SK-N-SH (cell line): ENCODE measurements around the gene FRMD3. TPM values are rescaled to one million over a fixed set of nuclear protein-coding genes. Genes with fewer than 3 reads are reported as not detected.

ENCODE experiments used
- CTCF ChIA-PET: fragments of 300-600, 350-600 bp; formaldehyde crosslinking; extraction: SDS; loops from one replicate; lab custom pipeline; 2021; lab: Yijun Ruan, JAX
- POLR2A ChIA-PET: fragments of 350-600 bp; sonication (Branson Sonifier 250); formaldehyde crosslinking; extraction: SDS; loops from one replicate; lab custom pipeline; 2020; ENCODE audit warnings: antibody characterized with exemption, inconsistent platforms; lab: Yijun Ruan, JAX
- DNase-seq: peaks from one replicate; pipeline ENCODE4 v3.0.0; 2012
- H2AFZ ChIP-seq: fragments of 200-600 bp; sonication (generic); 2 replicates; pipeline ENCODE4 v1.8.1; 2016; ENCODE audit warnings: antibody characterized with exemption, mild to moderate bottlenecking, low read depth
- H3F3A ChIP-seq: fragments of 200-600 bp; sonication (generic); replicated peaks from 2 replicates; pipeline ENCODE3; 2016; ENCODE audit warnings: antibody characterized with exemption, mild to moderate bottlenecking; ENCODE audit not compliant: insufficient read depth
- H3K27ac ChIP-seq, 2 experiments: fragments of 200-500 bp in 1 of 2; fragments of 200-600 bp in 1 of 2; sonication (Bioruptor generic) in 1 of 2; sonication (generic), shearing (Covaris generic) in 1 of 2; 2 replicates each; pipeline versions ENCODE4 v1.5.1 to v1.6.1; 2014 to 2016; ENCODE audit warnings: low read depth in 2 of 2, inconsistent platforms in 1 of 2, low read length in 1 of 2, mild to moderate bottlenecking in 1 of 2, mixed read lengths in 1 of 2
- H3K27me3 ChIP-seq: fragments of 200-600 bp; sonication (generic), shearing (Covaris generic); 2 replicates; pipeline ENCODE4 v1.6.1; 2016; ENCODE audit warnings: mixed run types; ENCODE audit not compliant: insufficient read depth
- H3K36me3 ChIP-seq, 2 experiments: fragments of 200-500 bp in 1 of 2; fragments of 200-600 bp in 1 of 2; sonication (Bioruptor generic) in 1 of 2; sonication (generic) in 1 of 2; replicated peaks in 1 of 2; 2 replicates each; pipeline versions ENCODE3 to v1.5.1; 2014 to 2016; ENCODE audit warnings: low read length in 1 of 2, mild to moderate bottlenecking in 1 of 2; ENCODE audit not compliant: insufficient read depth in 2 of 2, control insufficient read depth in 1 of 2
- H3K4me1 ChIP-seq, 2 experiments: fragments of 200-500 bp in 1 of 2; fragments of 200-600 bp in 1 of 2; sonication (Bioruptor generic) in 1 of 2; sonication (generic), shearing (Covaris generic) in 1 of 2; 2 replicates each; pipeline versions ENCODE4 v1.5.1 to v1.6.1; 2014 to 2016; ENCODE audit warnings: low read depth in 1 of 2, low read length in 1 of 2, mixed run types in 1 of 2; ENCODE audit not compliant: insufficient read depth in 2 of 2, control insufficient read depth in 1 of 2
- H3K4me2 ChIP-seq: fragments of 200-600 bp; sonication (generic), shearing (Covaris generic); 2 replicates; pipeline ENCODE4 v1.6.1; 2017; ENCODE audit warnings: mixed run types
- H3K4me3 ChIP-seq, 2 experiments: fragments of 200-500 bp in 1 of 2; fragments of 200-600 bp in 1 of 2; sonication (Bioruptor generic) in 1 of 2; sonication (generic), shearing (Covaris generic) in 1 of 2; 2 replicates each; pipeline versions ENCODE4 v1.5.1 to v1.8.1; 2014 to 2016; ENCODE audit warnings: low read depth in 2 of 2, inconsistent platforms in 1 of 2, low read length in 1 of 2, mild to moderate bottlenecking in 1 of 2, mixed read lengths in 1 of 2, moderate library complexity in 1 of 2
- H3K79me2 ChIP-seq: fragments of 200-600 bp; sonication (generic); 2 replicates; pipeline ENCODE4 v1.8.1; 2017; ENCODE audit warnings: mild to moderate bottlenecking; ENCODE audit not compliant: insufficient read depth
- H3K9ac ChIP-seq: fragments of 200-600 bp; sonication (generic); 2 replicates; pipeline ENCODE4 v1.6.1; 2017; ENCODE audit warnings: mixed run types
- H3K9me2 ChIP-seq: fragments of 200-600 bp; sonication (generic); 2 replicates; pipeline ENCODE4 v1.6.1; 2017; ENCODE audit warnings: mixed run types
- H3K9me3 ChIP-seq: fragments of 200-600 bp; sonication (generic); 2 replicates; pipeline ENCODE4 v1.6.1; 2017; ENCODE audit warnings: mixed run types, mild to moderate bottlenecking, moderate library complexity
- H4K20me1 ChIP-seq: fragments of 200-600 bp; sonication (generic); 2 replicates; pipeline ENCODE4 v1.6.1; 2017; ENCODE audit warnings: mild to moderate bottlenecking, mixed run types; ENCODE audit not compliant: insufficient read depth
- ELF1 ChIP-seq: IDR thresholded peaks from 2 replicates; pipeline ENCODE4 v1.4.0; 2012
- EZH2phosphoT487 ChIP-seq: fragments of 200-600 bp; sonication (generic); IDR thresholded peaks from 2 replicates; pipeline ENCODE4 v1.6.1; 2017; ENCODE audit warnings: low read depth, mixed run types, mild to moderate bottlenecking, antibody characterized with exemption, moderate library complexity, borderline replicate concordance
- GATA2 ChIP-seq: sonication (generic); formaldehyde crosslinking; IDR thresholded peaks from 2 replicates; pipeline ENCODE4 v1.5.0; 2020; ENCODE audit warnings: mild to moderate bottlenecking, missing genetic modification reagents
- NRF1 ChIP-seq: IDR thresholded peaks from 2 replicates; pipeline ENCODE4 v1.6.1; 2012; ENCODE audit warnings: low read depth, mild to moderate bottlenecking, low read length
- PBX3 ChIP-seq: IDR thresholded peaks from 2 replicates; pipeline ENCODE4; 2012
- POLR2AphosphoS5 ChIP-seq: IDR thresholded peaks from 2 replicates; pipeline ENCODE4 v1.6.1; 2012; ENCODE audit warnings: low read depth, low read length
- RAD21 ChIP-seq: IDR thresholded peaks from 2 replicates; pipeline ENCODE4 v1.6.1; 2012; ENCODE audit warnings: mild to moderate bottlenecking, low read length
- RCOR1 ChIP-seq: fragments of 150-350 bp; IDR thresholded peaks from 2 replicates; pipeline ENCODE4 v1.6.1; 2017; ENCODE audit warnings: antibody characterized with exemption, low read length
- RFX5 ChIP-seq: IDR thresholded peaks from 2 replicates; pipeline ENCODE4 v1.6.1; 2012; ENCODE audit warnings: mild to moderate bottlenecking, improper control_type of control experiment, low read length
- SMC3 ChIP-seq: IDR thresholded peaks from 2 replicates; pipeline ENCODE4 v1.6.1; 2012; ENCODE audit warnings: low read depth, low read length, improper control_type of control experiment
- TCF12 ChIP-seq: IDR thresholded peaks from 2 replicates; pipeline ENCODE4 v1.4.0; 2012
- TEAD4 ChIP-seq: IDR thresholded peaks from 2 replicates; pipeline ENCODE4 v1.4.0; 2012; ENCODE audit warnings: mild to moderate bottlenecking, borderline replicate concordance; ENCODE audit not compliant: insufficient read depth
- YY1 ChIP-seq: IDR thresholded peaks from 2 replicates; pipeline ENCODE4 v1.4.0; 2012; ENCODE audit warnings: low read depth, mild to moderate bottlenecking
- WGBS: methylation state at CpG from one replicate; pipeline ENCODE4 v1.1.6; 2017; ENCODE audit warnings: low lambda C conversion rate; 5-methylcytosine and 5-hydroxymethylcytosine counted together
- polyA plus RNA-seq, 3 experiments: library from polyadenylated mRNA; depleted of rRNA; stranded (reverse); fragments of >200 nt; gene quantifications; 2 replicates each; pipeline ENCODE4 v1.2.3, GENCODE V29; 2012
- TF ChIP-seq, protein P1 (sequence below): fragments of 150-350 bp; IDR thresholded peaks from 2 replicates; pipeline ENCODE4 v1.6.1; 2016; ENCODE audit warnings: mild to moderate bottlenecking, low read depth, low read length
- TF ChIP-seq, protein P2 (sequence below): IDR thresholded peaks from 2 replicates; pipeline ENCODE4 v1.4.0; 2012; ENCODE audit warnings: low read depth, borderline replicate concordance

The FRMD3 gene
- polyA plus RNA-seq, 1 of the 3 experiments (the other 2 are of a cell fraction), result 0.89 TPM

DNA sequence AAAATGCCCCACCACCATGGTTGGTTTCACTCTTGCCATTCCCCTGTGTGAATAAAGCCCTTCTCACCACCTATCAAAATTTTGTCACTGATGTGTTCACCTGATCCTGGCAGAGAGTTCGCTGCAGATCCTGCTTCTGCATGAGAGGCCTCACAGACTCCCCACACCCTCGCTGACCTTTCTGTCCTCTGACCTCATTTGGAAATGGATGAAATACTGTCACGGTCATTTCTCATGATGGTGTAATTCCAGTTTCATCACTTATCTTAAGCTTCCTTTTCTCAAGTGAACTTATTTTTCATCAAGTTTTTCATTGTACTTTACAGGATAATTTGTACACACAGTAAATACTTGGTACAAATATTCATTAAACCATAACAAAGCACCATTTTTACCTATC, 131.3 kb downstream of the FRMD3 start (continued):
- TF ChIP-seq, protein P1, sequence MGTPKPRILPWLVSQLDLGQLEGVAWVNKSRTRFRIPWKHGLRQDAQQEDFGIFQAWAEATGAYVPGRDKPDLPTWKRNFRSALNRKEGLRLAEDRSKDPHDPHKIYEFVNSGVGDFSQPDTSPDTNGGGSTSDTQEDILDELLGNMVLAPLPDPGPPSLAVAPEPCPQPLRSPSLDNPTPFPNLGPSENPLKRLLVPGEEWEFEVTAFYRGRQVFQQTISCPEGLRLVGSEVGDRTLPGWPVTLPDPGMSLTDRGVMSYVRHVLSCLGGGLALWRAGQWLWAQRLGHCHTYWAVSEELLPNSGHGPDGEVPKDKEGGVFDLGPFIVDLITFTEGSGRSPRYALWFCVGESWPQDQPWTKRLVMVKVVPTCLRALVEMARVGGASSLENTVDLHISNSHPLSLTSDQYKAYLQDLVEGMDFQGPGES, result no peak
- TF ChIP-seq, all 33 proteins: peak for 0

DNA sequence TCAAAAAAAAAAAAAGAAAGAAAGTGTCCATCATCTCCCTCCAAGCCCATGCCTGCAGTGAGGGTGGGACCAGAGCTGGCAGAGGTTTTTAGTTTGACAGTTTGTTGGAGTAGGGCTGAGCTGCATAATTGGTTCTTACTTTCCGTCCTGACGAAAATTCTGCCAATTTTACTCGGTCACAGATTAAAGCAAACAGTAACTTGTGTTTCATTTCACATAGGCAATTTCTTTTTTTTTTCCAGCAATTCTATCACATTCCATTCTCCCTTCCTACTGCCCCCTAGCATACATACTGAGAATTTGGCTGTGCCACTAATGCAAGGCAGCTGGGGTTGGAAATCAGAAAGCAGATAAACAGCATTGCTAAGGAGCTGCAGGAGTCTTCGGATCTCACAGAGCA, 132.4 kb downstream of the FRMD3 start:
- Histone ChIP-seq H3F3A (peaks cover 2% of the 10 kb centered on the region), H3K27me3 (no peaks in the 10 kb centered on the region), H3K36me3 (no peaks in the 10 kb centered on the region), H3K9me2 (no peaks in the 10 kb centered on the region), H4K20me1 (no peaks in the 10 kb centered on the region), H3K27ac (no peak overlapping the region), H3K4me2 (no peak overlapping the region), H3K79me2 (peaks cover 30% of the 10 kb centered on the region; the same call in 1 of the 2 replicates), H2AFZ (no peak overlapping the region), H3K9ac (no peak overlapping the region), H3K4me3 (no peak overlapping the region), H3K9me3 (no peaks in the 10 kb centered on the region), H3K4me1 (peaks cover 0 to 9% of the 10 kb centered on the region in 2 experiments; a peak in 1 of 4 replicates)
- ChIA-PET CTCF (interaction anchor here (1.0 to 1.1 kb wide), 2 partner anchors 13 to 51 kb away, joined by 3 read pairs; no protein-coding TSS in a partner anchor), POLR2A (no interaction called here)
- TF ChIP-seq GATA2 (no peak), RAD21 (0 out of 2 replicates have a peak, but pooled peaks have one; percentile 4), TEAD4 (no peak), SMC3 (no peak)
- 81% methylated on average over 4 of the region's 4 CpGs for WGBS
- DNase-seq, result no peak

- H2AFZ ChIP-seq, result peak overlapping the region; percentile 10; the same call in 1 of the 2 replicates
- no peak for TF ChIP-seq RCOR1
- no peak for TF ChIP-seq TCF12
- no peak for TF ChIP-seq RFX5
- TF ChIP-seq, protein P2, sequence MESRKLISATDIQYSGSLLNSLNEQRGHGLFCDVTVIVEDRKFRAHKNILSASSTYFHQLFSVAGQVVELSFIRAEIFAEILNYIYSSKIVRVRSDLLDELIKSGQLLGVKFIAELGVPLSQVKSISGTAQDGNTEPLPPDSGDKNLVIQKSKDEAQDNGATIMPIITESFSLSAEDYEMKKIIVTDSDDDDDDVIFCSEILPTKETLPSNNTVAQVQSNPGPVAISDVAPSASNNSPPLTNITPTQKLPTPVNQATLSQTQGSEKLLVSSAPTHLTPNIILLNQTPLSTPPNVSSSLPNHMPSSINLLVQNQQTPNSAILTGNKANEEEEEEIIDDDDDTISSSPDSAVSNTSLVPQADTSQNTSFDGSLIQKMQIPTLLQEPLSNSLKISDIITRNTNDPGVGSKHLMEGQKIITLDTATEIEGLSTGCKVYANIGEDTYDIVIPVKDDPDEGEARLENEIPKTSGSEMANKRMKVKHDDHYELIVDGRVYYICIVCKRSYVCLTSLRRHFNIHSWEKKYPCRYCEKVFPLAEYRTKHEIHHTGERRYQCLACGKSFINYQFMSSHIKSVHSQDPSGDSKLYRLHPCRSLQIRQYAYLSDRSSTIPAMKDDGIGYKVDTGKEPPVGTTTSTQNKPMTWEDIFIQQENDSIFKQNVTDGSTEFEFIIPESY, result no peak
- TF ChIP-seq NRF1, result no peak
- TF ChIP-seq, protein P1, result no peak
- TF ChIP-seq TEAD4, result no peak
- TF ChIP-seq ELF1, result no peak
- no peak for TF ChIP-seq EZH2phosphoT487
- no peak for TF ChIP-seq POLR2AphosphoS5
- no peak for TF ChIP-seq YY1
- no peak for TF ChIP-seq PBX3
Measured at GRCh38 chr9:83403527-83404238, 134.5 kb downstream of the FRMD3 start.

More at GRCh38 chr9:83403527-83404238, 134.5 kb downstream of the FRMD3 start:
- no peak overlapping the region for H3K4me3 ChIP-seq
- peaks cover 27% of the 10 kb centered on the region; the same call in 1 of the 2 replicates for H3K79me2 ChIP-seq
- no peak overlapping the region for H3K9ac ChIP-seq
- peaks cover 0 to 9% of the 10 kb centered on the region in 2 experiments; a peak in 1 of 4 replicates for H3K4me1 ChIP-seq
- H3K27me3 ChIP-seq, result no peaks in the 10 kb centered on the region
- WGBS, result 75% methylated on average over 10 of the region's 10 CpGs
- H4K20me1 ChIP-seq, result no peaks in the 10 kb centered on the region
- H3K9me3 ChIP-seq, result no peaks in the 10 kb centered on the region
- ChIA-PET CTCF (interaction anchor here (1.2 to 1.9 kb wide), 2 partner anchors 15 to 184 kb away, joined by 3 to 5 read pairs; no protein-coding TSS in a partner anchor), POLR2A (no interaction called here)
- peaks cover 5% of the 10 kb centered on the region for H3F3A ChIP-seq
- no peak overlapping the region for H3K4me2 ChIP-seq
- no peaks in the 10 kb centered on the region for H3K36me3 ChIP-seq
- 0 out of 4 replicates have a peak overlapping the region, but pooled peaks of 1 of the 2 experiments have one; percentile 15 for H3K27ac ChIP-seq
- DNase-seq, result no peak
- no peaks in the 10 kb centered on the region for H3K9me2 ChIP-seq
